Neutrophil (primary cell): ENCODE data around the gene CPT1C.

Source experiments
- H3K27ac ChIP-seq: fragments of 200-600 bp; sonication (generic); 2 replicates; pipeline ENCODE4 v1.5.1; 2016; ENCODE audit warnings: mild to moderate bottlenecking, moderate library complexity
- H3K27me3 ChIP-seq: fragments of 200-600 bp; sonication (generic); 2 replicates; pipeline ENCODE4 v1.6.0; 2016; ENCODE audit warnings: mild to moderate bottlenecking
- H3K36me3 ChIP-seq: fragments of 200-600 bp; sonication (generic); 2 replicates; pipeline ENCODE4 v1.5.1; 2017
- H3K4me1 ChIP-seq, 2 experiments: fragments of 200-600 bp in 1 of 2; sonication (generic) in 1 of 2; 1 replicate in 1 of 2; 2 replicates in 1 of 2; pipeline versions ENCODE4 v1.5.1 to v1.6.1; 2013 to 2016; ENCODE audit warnings: low read depth in 1 of 2, low read length in 1 of 2, mild to moderate bottlenecking in 1 of 2, moderate library complexity in 1 of 2; ENCODE audit not compliant: control insufficient read depth in 1 of 2, insufficient read depth in 1 of 2
- H3K4me3 ChIP-seq, 2 experiments: fragments of 200-600 bp in 1 of 2; sonication (generic) in 1 of 2; 1 replicate in 1 of 2; 2 replicates in 1 of 2; pipeline ENCODE4 v1.5.1; 2013 to 2016; ENCODE audit warnings: low read depth in 1 of 2, low read length in 1 of 2, mild to moderate bottlenecking in 1 of 2, moderate library complexity in 1 of 2
- H3K9me3 ChIP-seq: fragments of 200-600 bp; sonication (generic); 2 replicates; pipeline ENCODE4 v1.5.1; 2016
- TF ChIP-seq, protein P1 (sequence below): fragments of 200-600 bp; sonication (generic); IDR thresholded peaks from 2 replicates; pipeline ENCODE4 v1.5.1; 2016; ENCODE audit warnings: antibody characterized with exemption

The CPT1C gene

DNA sequence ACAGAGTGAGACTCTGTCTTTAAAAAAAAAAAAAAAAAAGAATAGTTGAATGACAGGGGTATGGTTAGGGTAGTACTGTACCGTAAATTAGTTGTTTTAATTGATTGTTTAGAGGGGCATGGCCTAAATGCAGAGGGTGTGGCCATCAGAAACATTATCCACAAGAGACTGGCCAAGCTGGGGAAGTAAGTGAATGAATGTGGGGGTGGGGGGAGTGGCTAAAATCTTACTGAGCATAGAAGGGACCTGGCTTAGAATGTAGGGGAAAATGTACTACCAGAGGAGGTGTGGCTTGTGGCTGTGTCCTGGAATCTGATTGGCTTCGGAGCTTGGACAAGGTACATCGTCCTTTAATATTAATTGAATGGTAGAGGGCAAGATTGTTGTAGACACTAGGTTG lies 21.4 kb upstream of the CPT1C start:
- H3K4me3 ChIP-seq: no peak overlapping the region
- H3K27ac ChIP-seq: no peak overlapping the region
- peaks cover 13% of the 10 kb centered on the region for H3K36me3 ChIP-seq
- TF ChIP-seq, protein P1, sequence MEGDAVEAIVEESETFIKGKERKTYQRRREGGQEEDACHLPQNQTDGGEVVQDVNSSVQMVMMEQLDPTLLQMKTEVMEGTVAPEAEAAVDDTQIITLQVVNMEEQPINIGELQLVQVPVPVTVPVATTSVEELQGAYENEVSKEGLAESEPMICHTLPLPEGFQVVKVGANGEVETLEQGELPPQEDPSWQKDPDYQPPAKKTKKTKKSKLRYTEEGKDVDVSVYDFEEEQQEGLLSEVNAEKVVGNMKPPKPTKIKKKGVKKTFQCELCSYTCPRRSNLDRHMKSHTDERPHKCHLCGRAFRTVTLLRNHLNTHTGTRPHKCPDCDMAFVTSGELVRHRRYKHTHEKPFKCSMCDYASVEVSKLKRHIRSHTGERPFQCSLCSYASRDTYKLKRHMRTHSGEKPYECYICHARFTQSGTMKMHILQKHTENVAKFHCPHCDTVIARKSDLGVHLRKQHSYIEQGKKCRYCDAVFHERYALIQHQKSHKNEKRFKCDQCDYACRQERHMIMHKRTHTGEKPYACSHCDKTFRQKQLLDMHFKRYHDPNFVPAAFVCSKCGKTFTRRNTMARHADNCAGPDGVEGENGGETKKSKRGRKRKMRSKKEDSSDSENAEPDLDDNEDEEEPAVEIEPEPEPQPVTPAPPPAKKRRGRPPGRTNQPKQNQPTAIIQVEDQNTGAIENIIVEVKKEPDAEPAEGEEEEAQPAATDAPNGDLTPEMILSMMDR: no peak
- H3K9me3 ChIP-seq: no peaks in the 10 kb centered on the region
- H3K27me3 ChIP-seq: no peaks in the 10 kb centered on the region
- peaks cover 14 to 22% of the 10 kb centered on the region in 2 experiments for H3K4me1 ChIP-seq

DNA sequence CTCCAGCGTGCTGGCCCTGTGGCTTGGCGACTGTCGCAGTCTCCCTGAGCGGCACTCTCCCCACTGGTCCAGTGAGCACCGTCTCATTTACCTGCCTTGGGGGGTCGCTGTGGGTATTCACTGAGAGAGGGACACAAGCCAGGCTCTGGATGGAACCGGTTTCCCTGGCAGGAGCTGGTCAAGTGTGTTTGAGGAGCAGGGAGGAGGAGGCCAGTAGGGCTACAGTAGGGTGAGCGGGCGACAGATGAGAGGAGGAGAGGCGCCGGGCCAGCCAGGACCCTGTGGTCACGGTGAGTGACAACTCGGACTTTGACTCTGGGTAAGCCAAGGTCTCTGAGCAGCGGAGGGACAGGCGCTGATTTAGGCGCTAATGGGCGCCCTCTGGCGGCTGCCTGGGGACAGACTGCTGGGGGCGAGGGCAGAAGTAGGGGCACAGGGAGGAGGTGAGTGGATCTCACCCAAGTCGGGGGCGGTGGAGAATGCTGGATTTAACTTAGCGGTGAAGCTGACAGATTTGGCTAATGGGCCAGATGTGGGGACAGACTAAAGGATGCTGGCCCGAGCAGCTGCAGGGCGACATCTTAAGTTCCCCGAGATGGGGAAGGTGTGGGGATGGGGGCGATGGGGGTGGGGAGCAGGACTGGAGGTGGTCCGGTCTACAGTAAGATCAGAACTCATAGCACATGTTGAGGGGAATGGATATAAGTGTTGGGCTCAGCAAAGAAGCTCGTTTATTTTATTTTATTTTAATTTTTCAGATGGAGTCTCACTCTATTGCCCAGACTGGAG lies 18.6 kb upstream of the CPT1C start:
- peaks cover 12 to 15% of the 10 kb centered on the region in 2 experiments for H3K4me1 ChIP-seq
- H3K36me3 ChIP-seq: peaks cover 13% of the 10 kb centered on the region
- TF ChIP-seq, protein P1: peak; percentile 90
- peak overlapping the region; percentile 38 for H3K27ac ChIP-seq
- no peaks in the 10 kb centered on the region for H3K9me3 ChIP-seq
- H3K27me3 ChIP-seq: no peaks in the 10 kb centered on the region
- H3K4me3 ChIP-seq: no peak overlapping the region

DNA sequence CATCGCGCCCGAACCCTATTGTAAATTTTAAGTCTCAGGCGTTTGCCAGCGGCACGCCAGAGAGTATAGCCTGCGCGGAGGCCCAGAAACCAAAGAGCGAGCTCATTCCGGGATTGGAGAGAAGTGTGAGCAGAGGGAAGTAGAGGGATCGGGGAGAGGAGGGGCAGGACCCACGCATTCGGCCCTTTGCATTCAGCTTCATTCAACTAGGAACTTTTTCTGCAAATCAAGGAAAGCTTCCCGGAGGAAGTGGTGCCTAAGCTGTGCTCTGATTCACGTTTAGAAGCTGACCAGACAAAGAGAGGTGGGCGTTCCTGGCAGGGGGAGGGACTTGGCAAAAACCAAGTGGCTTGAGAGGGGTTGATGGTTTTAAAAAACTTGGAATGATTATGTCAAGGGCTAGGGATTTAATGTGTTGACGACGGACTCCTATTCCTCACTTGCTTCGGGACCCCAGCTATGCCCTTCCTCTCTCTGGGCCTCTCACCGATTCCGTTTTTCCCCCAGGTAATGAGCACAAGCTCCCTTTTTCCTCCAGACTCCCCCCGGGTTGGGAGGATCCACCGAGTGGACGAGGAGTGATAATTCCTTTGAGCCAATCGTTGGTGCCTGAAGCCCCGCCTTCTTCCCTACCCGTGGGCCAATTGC lies 14.7 kb upstream of the CPT1C start:
- Histone ChIP-seq H3K9me3 (no peaks in the 10 kb centered on the region), H3K4me3 (peak overlapping the region; percentile 68 to 92), H3K36me3 (no peaks in the 10 kb centered on the region), H3K27me3 (no peaks in the 10 kb centered on the region), H3K4me1 (peaks cover 30 to 33% of the 10 kb centered on the region in 2 experiments), H3K27ac (peak overlapping the region; percentile 90)
- TF ChIP-seq, protein P1: peak; percentile 27

DNA sequence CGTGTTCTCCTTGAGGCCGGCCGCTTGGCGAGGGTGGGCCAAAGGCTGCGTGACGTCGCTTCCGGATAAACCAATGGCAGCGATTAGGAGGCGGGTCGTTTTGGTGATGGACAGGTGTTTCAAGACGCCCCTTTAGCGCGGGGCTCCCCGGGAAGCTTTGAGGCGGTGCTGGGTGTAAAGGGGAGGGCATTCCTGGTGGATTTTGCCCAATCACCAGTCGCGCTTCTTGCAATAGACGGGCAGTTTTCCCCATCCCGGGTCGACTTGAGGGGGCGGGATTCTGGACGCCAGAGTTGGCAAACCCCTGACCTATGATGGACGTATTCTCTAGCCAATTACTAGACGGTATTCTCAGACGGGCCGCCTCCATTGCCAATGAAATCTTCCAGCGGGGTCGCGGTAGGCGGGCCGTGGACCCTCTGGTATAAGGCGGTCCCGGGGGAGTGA lies 14.1 kb upstream of the CPT1C start:
- Histone ChIP-seq H3K27ac (peak overlapping the region; percentile 90), H3K4me3 (peak overlapping the region; percentile 68 to 92), H3K4me1 (peaks cover 30 to 33% of the 10 kb centered on the region in 2 experiments), H3K27me3 (no peaks in the 10 kb centered on the region), H3K36me3 (no peaks in the 10 kb centered on the region), H3K9me3 (no peaks in the 10 kb centered on the region)
- TF ChIP-seq, protein P1: peak; percentile 21

DNA sequence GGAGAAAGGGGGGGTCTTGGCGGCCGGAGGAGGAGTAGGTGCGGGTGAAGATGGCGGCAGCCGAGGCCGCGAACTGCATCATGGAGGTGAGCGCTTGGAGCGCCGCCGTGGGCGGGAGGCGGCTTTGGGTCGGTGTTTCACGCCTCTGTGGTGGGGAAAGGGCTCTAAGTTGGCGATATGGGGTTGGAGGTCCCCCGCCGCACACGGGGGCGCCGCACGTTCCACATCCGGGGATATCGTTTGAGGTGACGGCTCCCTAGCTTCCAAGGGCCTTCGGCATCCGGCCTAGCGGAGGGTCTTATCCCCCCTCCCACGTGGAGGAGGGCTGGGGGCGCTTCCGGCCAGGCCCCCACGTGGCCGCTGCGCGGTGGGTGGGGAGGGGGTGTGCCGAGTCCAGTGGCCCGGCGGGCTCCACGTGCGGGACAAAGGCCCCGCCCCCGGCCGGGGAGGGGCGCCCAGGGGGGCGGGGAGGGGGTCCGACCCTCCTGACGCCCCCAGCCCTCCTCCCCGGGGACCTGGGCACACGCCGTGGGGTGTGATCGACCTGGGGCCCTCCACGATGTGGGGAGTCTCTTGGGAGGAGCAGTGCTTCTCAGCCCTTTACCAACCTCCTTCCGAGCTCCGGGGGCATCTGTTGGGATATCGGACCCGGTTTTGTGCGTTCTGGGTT lies 13.6 kb upstream of the CPT1C start, which contains the start of gene PRMT1:
PRMT1 (plus strand) TSS at position 41 of the 670 bp plus-strand sequence; CDS start at position 51, 10 bp downstream.
- Histone ChIP-seq H3K27me3 (no peaks in the 10 kb centered on the region), H3K9me3 (no peaks in the 10 kb centered on the region), H3K4me1 (peaks cover 26 to 33% of the 10 kb centered on the region in 2 experiments), H3K4me3 (peak within 1 kb of the TSS; percentile 68 to 92), H3K27ac (peak within 1 kb of the TSS; percentile 90), H3K36me3 (no peaks in the 10 kb centered on the region)
- TF ChIP-seq, protein P1: no peak
